Tibial nerve (tissue), 4 donors: ENCODE data around the gene RPS19. TPM values are rescaled to one million over a fixed set of nuclear protein-coding genes. Genes with fewer than 3 reads are reported as not detected.

Experiments
- DNase-seq, 2 donors: peaks; one replicate each; pipeline ENCODE4 v3.0.0-alpha.2; 2019; ENCODE audit warnings: low spot score in 2 of 2
- H3K27ac ChIP-seq, 4 donors: fragments of 200-600 bp; sonication (generic) in 3 of 4; one replicate each; pipeline ENCODE4 v1.5.1; 2017 to 2019; ENCODE audit warnings: mild to moderate bottlenecking in 1 of 4
- H3K27me3 ChIP-seq, 2 donors: fragments of 200-600 bp; sonication (generic) in 1 of 2; one replicate each; pipeline versions ENCODE4 v1.5.1 to v1.6.0; 2017 to 2019
- H3K36me3 ChIP-seq, 3 donors: fragments of 200-600 bp; sonication (generic); one replicate each; pipeline ENCODE4 v1.5.1; 2018 to 2019
- H3K4me1 ChIP-seq, 4 donors: fragments of 200-600 bp; sonication (generic) in 3 of 4; one replicate each; pipeline ENCODE4 v1.5.1; 2017 to 2019
- H3K4me3 ChIP-seq, 4 donors: fragments of 200-600 bp; sonication (generic) in 3 of 4; one replicate each; pipeline ENCODE4 v1.5.1; 2017 to 2019; ENCODE audit warnings: mild to moderate bottlenecking in 1 of 4, moderate library complexity in 1 of 4
- H3K9me3 ChIP-seq, 4 donors: fragments of 200-600 bp; sonication (generic) in 3 of 4; one replicate each; pipeline ENCODE4 v1.5.1; 2017 to 2019
- EP300 ChIP-seq, 2 donors: sonication (generic); formaldehyde crosslinking; IDR thresholded peaks; one replicate each; pipeline ENCODE4 v1.6.1; 2017; ENCODE audit warnings: antibody characterized with exemption in 2 of 2, mild to moderate bottlenecking in 1 of 2
- POLR2A ChIP-seq, 2 donors: fragments of 450-650 bp; IDR thresholded peaks; one replicate each; pipeline ENCODE4 v1.6.1; 2017; ENCODE audit warnings: antibody characterized with exemption in 2 of 2, mild to moderate bottlenecking in 2 of 2, moderate library complexity in 2 of 2
- WGBS, 2 donors: methylation state at CpG; one replicate each; pipeline ENCODE4 v1.1.5; 2018; 5-methylcytosine and 5-hydroxymethylcytosine counted together
- total RNA-seq, 4 donors: library from RNA; depleted of rRNA; stranded (reverse); fragments of >200 nt; gene quantifications; one replicate each; pipeline ENCODE4 v1.1.0, GENCODE V29; 2016
- TF ChIP-seq, protein P1 (sequence below), 5 experiments: fragments of 200-600 bp in 3 of 5; fragments of 450-650 bp in 2 of 5; sonication (generic) in 3 of 5; IDR thresholded peaks; one replicate each; pipeline ENCODE4 v1.5.1; 2016 to 2019; ENCODE audit warnings: antibody characterized with exemption in 5 of 5, mild to moderate bottlenecking in 3 of 5, moderate library complexity in 2 of 5

Gene RPS19
- total RNA-seq, 4 donors from 2014 or later: 835 to 1,204 (median 1,038) TPM

DNA sequence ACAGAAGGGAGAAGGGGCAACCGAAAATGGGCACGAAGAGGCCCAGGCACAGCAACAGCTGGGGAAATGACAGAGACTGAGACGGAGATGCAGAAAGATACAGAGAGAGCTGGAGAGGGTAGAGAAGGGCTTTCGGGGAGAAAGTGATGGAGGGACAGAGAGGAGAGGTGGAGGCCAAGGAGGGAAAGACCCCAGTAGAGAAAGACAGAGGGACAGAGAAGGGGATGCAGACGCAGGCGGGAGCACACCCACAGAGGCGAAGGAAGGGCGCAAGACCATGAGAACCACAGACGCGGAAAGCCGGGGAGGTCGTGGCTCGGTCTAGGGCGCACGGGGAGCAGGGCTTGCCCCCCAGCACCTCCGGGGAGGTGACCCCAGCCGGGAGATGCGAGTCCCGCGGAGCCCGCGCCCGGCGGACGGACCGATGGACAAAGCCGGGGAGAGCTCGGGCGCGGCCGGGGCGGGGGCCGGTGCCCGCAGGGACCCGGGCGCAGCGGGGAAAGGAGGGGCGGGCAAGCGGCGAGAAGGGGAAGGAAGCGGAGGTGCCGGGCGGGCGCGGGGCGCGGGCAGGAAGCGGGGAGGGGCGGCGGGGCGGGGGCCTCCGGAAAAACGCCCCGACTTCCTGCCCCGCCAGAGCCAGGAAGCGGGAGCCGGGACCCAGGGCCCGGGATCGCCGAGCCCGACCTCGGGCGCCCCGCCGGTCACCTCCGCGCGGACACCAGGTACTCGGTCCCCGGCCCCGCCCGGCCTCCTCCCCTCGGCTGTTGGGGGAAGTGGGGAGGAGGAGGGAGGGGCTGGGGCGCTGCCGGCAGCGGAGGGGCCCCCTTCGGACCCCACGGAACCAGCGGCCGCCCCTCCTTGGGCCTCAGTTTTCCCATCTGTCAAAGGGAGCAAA is 22.8 kb downstream of the RPS19 start, which contains the start of gene ARHGEF1:
Gene ARHGEF1 (plus strand): TSS at position 617 of the 895 bp plus-strand sequence. CDS start 4,899 bp downstream, outside the sequence.
- no peaks in the 10 kb centered on the region for H3K9me3 ChIP-seq
- no peak for DNase-seq
- WGBS, 2 donors: 1 to 2% methylated on average over 26 to 50 of the region's 80 CpGs

DNA sequence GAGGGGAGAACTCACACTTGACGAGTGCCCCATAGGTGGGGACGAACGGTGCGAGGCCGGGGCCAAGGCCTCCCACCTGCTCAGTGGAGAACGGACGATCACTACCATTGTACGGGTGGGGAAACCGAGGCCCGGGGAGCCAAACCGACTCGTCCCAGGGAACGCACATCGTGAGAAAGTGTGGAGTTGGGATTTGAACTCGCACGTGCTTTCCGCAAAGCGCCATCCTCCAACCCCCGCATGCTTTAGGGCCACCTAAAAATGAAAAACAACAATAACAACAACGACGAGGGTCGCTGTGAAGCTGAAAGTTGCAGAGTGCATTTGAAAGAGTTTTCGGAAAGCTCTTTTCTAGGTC is 23.4 kb downstream of the RPS19 start:
- no peaks in the 10 kb centered on the region for H3K27me3 ChIP-seq
- 0% methylated on average over 23 of the region's 23 CpGs for whole genome bisulfite sequencing, 2 donors
- no peak for TF ChIP-seq EP300 (IDR thresholded peaks at IDR 0.05)
- TF ChIP-seq POLR2A (IDR thresholded peaks at IDR 0.05): no peak
- TF ChIP-seq, protein P1, sequence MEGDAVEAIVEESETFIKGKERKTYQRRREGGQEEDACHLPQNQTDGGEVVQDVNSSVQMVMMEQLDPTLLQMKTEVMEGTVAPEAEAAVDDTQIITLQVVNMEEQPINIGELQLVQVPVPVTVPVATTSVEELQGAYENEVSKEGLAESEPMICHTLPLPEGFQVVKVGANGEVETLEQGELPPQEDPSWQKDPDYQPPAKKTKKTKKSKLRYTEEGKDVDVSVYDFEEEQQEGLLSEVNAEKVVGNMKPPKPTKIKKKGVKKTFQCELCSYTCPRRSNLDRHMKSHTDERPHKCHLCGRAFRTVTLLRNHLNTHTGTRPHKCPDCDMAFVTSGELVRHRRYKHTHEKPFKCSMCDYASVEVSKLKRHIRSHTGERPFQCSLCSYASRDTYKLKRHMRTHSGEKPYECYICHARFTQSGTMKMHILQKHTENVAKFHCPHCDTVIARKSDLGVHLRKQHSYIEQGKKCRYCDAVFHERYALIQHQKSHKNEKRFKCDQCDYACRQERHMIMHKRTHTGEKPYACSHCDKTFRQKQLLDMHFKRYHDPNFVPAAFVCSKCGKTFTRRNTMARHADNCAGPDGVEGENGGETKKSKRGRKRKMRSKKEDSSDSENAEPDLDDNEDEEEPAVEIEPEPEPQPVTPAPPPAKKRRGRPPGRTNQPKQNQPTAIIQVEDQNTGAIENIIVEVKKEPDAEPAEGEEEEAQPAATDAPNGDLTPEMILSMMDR (IDR thresholded peaks at IDR 0.05): no peak
- peak overlapping the region; percentile 47 to 97 (median 86) for H3K27ac ChIP-seq
- no peak for DNase-seq
- H3K9me3 ChIP-seq: no peaks in the 10 kb centered on the region
- H3K36me3 ChIP-seq: peaks cover 0 to 8% (median 0%) of the 10 kb centered on the region in 3 donors
- peak overlapping the region; percentile 75 to 99 (median 92) for H3K4me3 ChIP-seq
- peaks cover 0 to 49% (median 13%) of the 10 kb centered on the region in 4 donors for H3K4me1 ChIP-seq

More for the DNA sequence above, 22.8 kb downstream of the RPS19 start, which contains the start of gene ARHGEF1:
- TF ChIP-seq, protein P1 (IDR thresholded peaks at IDR 0.05): no peak
- no peak for TF ChIP-seq POLR2A (IDR thresholded peaks at IDR 0.05)
- TF ChIP-seq EP300 (IDR thresholded peaks at IDR 0.05): peak in 1 of 2 donors; percentile 12
- H3K4me3 ChIP-seq: peak within 1 kb of the TSS; percentile 75 to 99 (median 92)
- peaks cover 0 to 44% (median 13%) of the 10 kb centered on the region in 4 donors for H3K4me1 ChIP-seq
- peaks cover 0 to 1% (median 0%) of the 10 kb centered on the region in 3 donors for H3K36me3 ChIP-seq
- peak within 1 kb of the TSS; percentile 47 to 97 (median 86) for H3K27ac ChIP-seq
- no peaks in the 10 kb centered on the region for H3K27me3 ChIP-seq

DNA sequence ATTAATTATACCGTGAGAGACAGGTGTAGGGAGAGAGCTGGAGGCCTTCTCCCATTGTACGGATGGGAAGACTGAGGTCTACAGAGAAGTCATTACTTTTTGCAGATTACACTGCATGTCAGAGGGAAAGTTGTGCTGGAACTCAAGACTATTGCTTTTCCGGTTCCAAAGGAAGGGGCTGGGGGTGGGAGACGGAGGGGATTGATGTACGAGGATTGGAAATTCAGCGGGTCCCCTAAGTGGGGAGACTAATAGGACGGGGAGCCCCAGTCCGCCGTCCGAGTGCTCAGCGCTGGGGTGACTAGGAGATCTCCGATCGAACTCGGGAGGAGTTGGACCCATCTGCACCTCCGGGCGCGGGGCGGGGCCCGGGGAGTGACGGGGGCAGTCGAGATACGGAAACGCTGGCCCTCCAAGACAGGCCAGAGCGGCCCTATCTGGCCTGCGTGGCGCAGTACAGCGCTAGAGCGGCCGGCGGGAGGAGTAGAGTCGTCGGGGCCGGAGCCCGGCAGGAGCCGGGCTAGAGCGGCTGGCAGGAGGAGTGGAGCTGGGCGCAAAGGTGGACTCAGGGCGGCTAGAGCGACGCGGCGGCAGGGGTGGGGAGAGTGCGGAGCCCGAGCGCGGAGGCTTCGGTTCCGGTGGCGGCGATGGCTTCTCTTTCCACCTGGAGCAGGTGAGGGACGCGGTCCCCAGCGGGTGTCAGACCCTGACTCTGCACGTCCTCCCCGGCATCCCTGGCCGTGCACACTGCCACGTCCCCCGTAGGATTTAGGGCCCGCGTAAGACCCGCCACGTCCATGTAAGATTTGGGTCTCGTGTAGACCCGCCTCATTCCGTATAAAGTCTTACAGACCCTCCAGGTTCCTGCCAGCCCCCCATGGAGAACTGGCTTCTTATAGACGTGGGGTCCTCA is 24.0 kb downstream of the RPS19 start:
- 1 to 2% methylated on average over 43 to 48 of the region's 66 CpGs for WGBS, 2 donors
- H3K27ac ChIP-seq: peak overlapping the region in 3 of 4 donors; percentile 82 to 97 (median 89)
- peak; percentile 80 to 84 for DNase-seq
- H3K4me3 ChIP-seq: peak overlapping the region; percentile 75 to 99 (median 92)
- H3K4me1 ChIP-seq: peaks cover 0 to 49% (median 13%) of the 10 kb centered on the region in 4 donors
- TF ChIP-seq, protein P1 (IDR thresholded peaks at IDR 0.05): peak in 2 of 5 experiments; percentile 40 to 63
- TF ChIP-seq EP300 (IDR thresholded peaks at IDR 0.05) (peak; percentile 81 to 93), POLR2A (IDR thresholded peaks at IDR 0.05) (peak in 1 of 2 donors; percentile 58)
- H3K9me3 ChIP-seq: no peaks in the 10 kb centered on the region
- H3K27me3 ChIP-seq: no peaks in the 10 kb centered on the region
- peaks cover 0 to 14% (median 0%) of the 10 kb centered on the region in 3 donors for H3K36me3 ChIP-seq

DNA sequence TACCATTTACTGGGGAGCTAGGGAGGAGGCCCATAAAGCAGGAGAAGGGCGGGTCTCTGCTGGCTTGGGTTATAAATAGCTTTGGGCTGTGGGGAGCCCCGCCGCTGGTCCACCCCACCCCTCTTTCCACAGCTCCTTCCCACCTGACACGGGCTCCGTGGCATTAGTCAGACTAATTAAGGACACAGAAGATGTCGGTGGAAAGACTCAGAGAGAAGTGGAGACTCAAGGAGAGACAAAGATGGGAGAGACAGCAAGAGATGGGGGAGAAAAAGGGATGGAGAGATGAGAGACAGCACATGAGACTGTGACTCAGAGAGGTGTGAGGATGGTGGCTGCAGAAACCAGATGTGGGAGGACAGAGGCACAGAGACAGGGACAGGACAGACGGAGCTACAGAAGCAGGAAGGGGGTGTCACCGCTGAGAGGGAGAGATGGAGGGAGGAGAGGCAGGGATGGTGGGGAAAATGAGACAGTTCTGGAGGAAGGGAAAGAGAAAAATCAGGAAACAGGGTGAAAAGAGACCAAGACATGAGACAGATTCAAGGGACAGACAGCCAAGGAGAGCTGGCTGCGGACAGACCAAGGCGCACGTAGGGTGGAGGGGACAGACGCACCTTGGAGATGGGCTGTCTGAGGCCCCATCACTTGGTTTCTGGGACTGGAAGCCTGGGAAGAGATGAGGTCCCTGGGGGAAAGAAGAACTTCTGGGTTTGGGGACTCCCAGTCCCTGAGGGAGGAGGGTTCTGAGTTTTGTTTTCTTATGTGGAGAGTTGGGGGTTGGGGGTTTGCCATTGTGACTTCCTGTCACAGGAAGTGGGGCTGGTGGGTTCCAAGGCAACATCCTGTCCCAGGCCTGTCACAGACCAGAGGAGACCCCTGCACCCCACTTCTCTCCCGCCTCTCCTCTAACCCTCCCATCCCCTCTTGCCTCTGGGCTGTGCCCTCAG is 27.0 kb downstream of the RPS19 start:
- Histone ChIP-seq H3K4me1 (peaks cover 0 to 48% (median 13%) of the 10 kb centered on the region in 4 donors), H3K27me3 (no peaks in the 10 kb centered on the region), H3K27ac (peak overlapping the region in 2 of 4 donors; percentile 16 to 82), H3K9me3 (no peaks in the 10 kb centered on the region), H3K4me3 (peak overlapping the region in 1 of 4 donors; percentile 28), H3K36me3 (peaks cover 0 to 44% (median 0%) of the 10 kb centered on the region in 3 donors)
- WGBS, 2 donors: 57 to 60% methylated on average over 13 of the region's 13 CpGs
- DNase-seq: no peak
- TF ChIP-seq EP300 (IDR thresholded peaks at IDR 0.05) (no peak), POLR2A (IDR thresholded peaks at IDR 0.05) (no peak)
- TF ChIP-seq, protein P1 (IDR thresholded peaks at IDR 0.05): no peak
